Endothelial cell of umbilical vein (primary cell): ENCODE data around the gene CCDC70. TPM values are rescaled to one million over a fixed set of nuclear protein-coding genes. Genes with fewer than 3 reads are reported as not detected.

Experiments used
- BruUV-seq: library from RNA; stranded (reverse); fragments of 400-500 nt; replicated peaks from 2 replicates; lab custom pipeline; 2021; lab: Mats Ljungman, UMichigan
- CTCF ChIA-PET: fragments of 300-600, 350-600 bp; sonication (Branson Sonifier 250); formaldehyde crosslinking; loops from one replicate; lab custom pipeline; 2021; ENCODE audit warnings: antibody characterized with exemption, inconsistent platforms; lab: Charles Lee
- POLR2A ChIA-PET: fragments of 300-600, 350-600 bp; sonication (Branson Sonifier 250); formaldehyde crosslinking; loops from one replicate; lab custom pipeline; 2021; ENCODE audit warnings: antibody characterized with exemption, inconsistent platforms; lab: Charles Lee
- DNase-seq: peaks from one replicate; pipeline ENCODE4 v3.0.0-alpha.2; 2011; ENCODE audit warnings: low read depth, low spot score
- FAIRE-seq: peaks from 2 replicates; lab custom pipeline; 2011; peaks lifted over from hg19 to GRCh38; lab: Jason Lieb, UNC
- H2AFZ ChIP-seq: 2 replicates; pipeline ENCODE4 v1.6.0; 2012; ENCODE audit warnings: low read depth, low read length, control low read depth, inconsistent platforms
- H3K27ac ChIP-seq: 2 replicates; pipeline ENCODE4 v1.5.1; 2011; ENCODE audit warnings: low read depth, mild to moderate bottlenecking, control low read depth, low read length, moderate library complexity; ENCODE audit not compliant: insufficient read depth
- H3K27me3 ChIP-seq, 2 experiments: 2 replicates each; pipeline versions ENCODE4 v1.6.0 to v1.6.1; 2011; ENCODE audit warnings: low read length in 2 of 2, mixed read lengths in 1 of 2; ENCODE audit not compliant: control insufficient read depth in 2 of 2, insufficient read depth in 2 of 2
- H3K36me3 ChIP-seq, 2 experiments: 2 replicates in 1 of 2; 3 replicates in 1 of 2; pipeline ENCODE4 v1.5.1; 2011; ENCODE audit warnings: low read length in 2 of 2, mild to moderate bottlenecking in 1 of 2, moderate library complexity in 1 of 2; ENCODE audit not compliant: control insufficient read depth in 2 of 2, insufficient read depth in 2 of 2; ENCODE audit errors: extremely low read depth in 1 of 2
- H3K4me1 ChIP-seq: 3 replicates; pipeline ENCODE4 v1.5.1; 2011; ENCODE audit warnings: mild to moderate bottlenecking, low read length; ENCODE audit not compliant: control insufficient read depth, insufficient read depth; ENCODE audit errors: extremely low read depth
- H3K4me2 ChIP-seq: 2 replicates; pipeline ENCODE4 v1.6.1; 2011; ENCODE audit warnings: low read length, control low read depth, mixed read lengths; ENCODE audit not compliant: insufficient read depth
- H3K4me3 ChIP-seq, 3 experiments: fragments of 200-600 bp in 1 of 3; sonication (generic), shearing (Covaris generic) in 1 of 3; replicated peaks in 1 of 3; 2 replicates each; pipeline ENCODE4 v1.5.1; 2011 to 2016; ENCODE audit warnings: control low read depth in 3 of 3, low read length in 3 of 3, mild to moderate bottlenecking in 2 of 3, inconsistent platforms in 1 of 3, low read depth in 1 of 3, moderate library complexity in 1 of 3; ENCODE audit not compliant: insufficient read depth in 1 of 3
- H3K79me2 ChIP-seq: 2 replicates; pipeline ENCODE4 v1.6.0; 2012; ENCODE audit warnings: low read length, inconsistent platforms; ENCODE audit not compliant: control insufficient read depth, insufficient read depth
- H3K9ac ChIP-seq: replicated peaks from 2 replicates; pipeline ENCODE3; 2011; ENCODE audit warnings: low read length, control low read depth; ENCODE audit not compliant: insufficient read depth; ENCODE audit errors: extremely low read depth
- H3K9me1 ChIP-seq: replicated peaks from 3 replicates; pipeline ENCODE4 v1.6.0; 2011; ENCODE audit warnings: mild to moderate bottlenecking, low read length; ENCODE audit not compliant: control insufficient read depth, insufficient read depth; ENCODE audit errors: extremely low read depth
- H3K9me3 ChIP-seq: replicated peaks from 2 replicates; pipeline ENCODE4 v1.5.1; 2012; ENCODE audit warnings: low read length, inconsistent platforms; ENCODE audit not compliant: control insufficient read depth, insufficient read depth
- H4K20me1 ChIP-seq: replicated peaks from 2 replicates; pipeline ENCODE3; 2011; ENCODE audit warnings: mild to moderate bottlenecking, low read length; ENCODE audit not compliant: control insufficient read depth, insufficient read depth; ENCODE audit errors: extremely low read depth
- EZH2 ChIP-seq: IDR thresholded peaks from 2 replicates; pipeline ENCODE4 v1.6.1; 2012; ENCODE audit warnings: borderline replicate concordance, low read depth, mild to moderate bottlenecking, moderate library complexity, low read length, inconsistent platforms; ENCODE audit not compliant: severe bottlenecking
- FOS ChIP-seq: IDR thresholded peaks from 2 replicates; pipeline ENCODE4 v1.6.1; 2011; ENCODE audit warnings: mild to moderate bottlenecking, low read length, moderate library complexity, borderline replicate concordance; ENCODE audit not compliant: insufficient read depth
- JUN ChIP-seq: IDR thresholded peaks from 2 replicates; pipeline ENCODE4 v1.6.1; 2011; ENCODE audit warnings: borderline replicate concordance, low read depth; ENCODE audit not compliant: insufficient read length, insufficient read depth
- MYC ChIP-seq: IDR thresholded peaks from one replicate; pipeline ENCODE4 v1.6.1; 2011; ENCODE audit warnings: mild to moderate bottlenecking, low read depth, low read length
- POLR2A ChIP-seq: IDR thresholded peaks from 2 replicates; pipeline ENCODE4 v1.6.1; 2012; ENCODE audit warnings: low read depth, mild to moderate bottlenecking, control low read depth, low read length
- dilution Hi-C: fragments of 300-500 bp; cut with MboI; formaldehyde crosslinking; loops from one replicate; pipeline ENCODE4 v1.15.0; 2019; ENCODE audit warnings: low sequenced_read_pairs; ENCODE audit not compliant: extremely low pct_ligation_motif_present
- intact Hi-C: fragments of 100-400 bp; cut with micrococcal nuclease; formaldehyde crosslinking; loops from one replicate; pipeline ENCODE4 v1.10.0; 2022
- polyA plus RNA-seq, 4 experiments: library from polyadenylated mRNA; depleted of rRNA in 3 of 4; stranded (reverse) in 3 of 4; unstranded in 1 of 4; fragments of >200 nt; gene quantifications; 2 replicates each; pipeline versions ENCODE4 v1.2.1 to v1.2.3, GENCODE V29; 2011 to 2012; ENCODE audit warnings: missing spikeins in 1 of 4
- total RNA-seq: library from RNA; stranded (reverse); gene quantifications from 2 replicates; pipeline ENCODE4 v1.2.3, GENCODE V29; 2021
- TF ChIP-seq, protein P1 (sequence below): IDR thresholded peaks from 2 replicates; pipeline ENCODE4 v1.6.1; 2011; ENCODE audit not compliant: insufficient read depth, insufficient read length
- TF ChIP-seq, protein P2 (sequence below), 2 donors: IDR thresholded peaks; 1 replicate in 1 of 2; 2 replicates in 1 of 2; pipeline ENCODE4 v1.5.1; 2011; ENCODE audit warnings: low read length in 2 of 2, mild to moderate bottlenecking in 2 of 2, moderate library complexity in 2 of 2, control low read depth in 1 of 2, inconsistent platforms in 1 of 2, low read depth in 1 of 2; ENCODE audit not compliant: insufficient read depth in 1 of 2; ENCODE audit errors: extremely low read depth in 1 of 2

CCDC70 gene
- total and polyA plus RNA-seq, 2 donors (not counting 3 experiments of a cell fraction or from before 2014, with no cell fraction given): not detected

DNA sequence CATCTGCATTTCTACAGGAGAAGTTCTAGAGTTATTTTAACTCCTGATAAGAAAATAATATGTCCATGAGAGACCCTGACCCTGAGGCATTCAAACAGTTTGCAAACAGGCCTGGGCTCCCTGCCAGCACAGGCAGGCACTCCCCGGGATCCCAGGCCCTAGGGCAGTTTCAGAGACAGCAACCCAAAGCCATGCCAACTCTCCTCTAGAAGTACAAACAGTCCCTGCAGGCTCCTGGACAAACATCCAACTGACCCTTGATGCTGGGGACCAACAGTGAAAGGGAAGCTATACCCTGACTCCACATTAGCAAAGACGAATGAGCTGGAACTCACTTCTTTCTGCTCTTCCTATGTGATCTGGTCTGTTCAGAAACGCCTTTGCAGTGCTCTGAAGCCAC, 44.8 kb downstream of the CCDC70 start:
- intact Hi-C loops: no loop called here
- dilution Hi-C loops: no loop called here
- BruUV-seq: no TSS peak

More for the DNA sequence above, 44.8 kb downstream of the CCDC70 start:
- no peaks in the 10 kb centered on the region for H3K9me1 ChIP-seq
- no peak overlapping the region for H3K27ac ChIP-seq
- no peak overlapping the region for H2AFZ ChIP-seq
- ChIA-PET CTCF (interaction anchor here (0.6 to 1.2 kb wide), 2 partner anchors 30 to 221 kb away, joined by 3 to 4 read pairs; no protein-coding TSS in a partner anchor), POLR2A (no interaction called here)
- no peaks in the 10 kb centered on the region for H3K27me3 ChIP-seq
- H4K20me1 ChIP-seq: no peaks in the 10 kb centered on the region
- H3K9me3 ChIP-seq: no peaks in the 10 kb centered on the region
- TF ChIP-seq JUN (no peak), MYC (no peak), FOS (no peak), POLR2A (no peak), EZH2 (no peak)
- TF ChIP-seq, protein P1, sequence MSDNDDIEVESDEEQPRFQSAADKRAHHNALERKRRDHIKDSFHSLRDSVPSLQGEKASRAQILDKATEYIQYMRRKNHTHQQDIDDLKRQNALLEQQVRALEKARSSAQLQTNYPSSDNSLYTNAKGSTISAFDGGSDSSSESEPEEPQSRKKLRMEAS: no peak
- TF ChIP-seq, protein P2, sequence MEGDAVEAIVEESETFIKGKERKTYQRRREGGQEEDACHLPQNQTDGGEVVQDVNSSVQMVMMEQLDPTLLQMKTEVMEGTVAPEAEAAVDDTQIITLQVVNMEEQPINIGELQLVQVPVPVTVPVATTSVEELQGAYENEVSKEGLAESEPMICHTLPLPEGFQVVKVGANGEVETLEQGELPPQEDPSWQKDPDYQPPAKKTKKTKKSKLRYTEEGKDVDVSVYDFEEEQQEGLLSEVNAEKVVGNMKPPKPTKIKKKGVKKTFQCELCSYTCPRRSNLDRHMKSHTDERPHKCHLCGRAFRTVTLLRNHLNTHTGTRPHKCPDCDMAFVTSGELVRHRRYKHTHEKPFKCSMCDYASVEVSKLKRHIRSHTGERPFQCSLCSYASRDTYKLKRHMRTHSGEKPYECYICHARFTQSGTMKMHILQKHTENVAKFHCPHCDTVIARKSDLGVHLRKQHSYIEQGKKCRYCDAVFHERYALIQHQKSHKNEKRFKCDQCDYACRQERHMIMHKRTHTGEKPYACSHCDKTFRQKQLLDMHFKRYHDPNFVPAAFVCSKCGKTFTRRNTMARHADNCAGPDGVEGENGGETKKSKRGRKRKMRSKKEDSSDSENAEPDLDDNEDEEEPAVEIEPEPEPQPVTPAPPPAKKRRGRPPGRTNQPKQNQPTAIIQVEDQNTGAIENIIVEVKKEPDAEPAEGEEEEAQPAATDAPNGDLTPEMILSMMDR (IDR thresholded peaks at IDR 0.05; ENCODE audit: extremely low read depth in 1 of 2, insufficient read depth in 1 of 2, low read depth in 1 of 2, low read length in 2 of 2): no peak
- H3K4me2 ChIP-seq: no peak overlapping the region
- no peaks in the 10 kb centered on the region for H3K36me3 ChIP-seq
- H3K4me3 ChIP-seq: no peak overlapping the region
- H3K79me2 ChIP-seq: no peaks in the 10 kb centered on the region
- H3K9ac ChIP-seq: no peak overlapping the region
- no peak for DNase-seq
- no peaks in the 10 kb centered on the region for H3K4me1 ChIP-seq
- FAIRE-seq: no peak
